GM12892 (cell line): ENCODE data around the gene RCVRN.

Experiments
- POLR2A ChIP-seq: IDR thresholded peaks from 2 replicates; pipeline ENCODE4 v1.6.1; 2011; ENCODE audit warnings: low read depth, low read length, control low read depth
- POLR2AphosphoS5 ChIP-seq: IDR thresholded peaks from 2 replicates; pipeline ENCODE4 v1.6.1; 2011; ENCODE audit warnings: low read depth, low read length, control low read depth
- TAF1 ChIP-seq: IDR thresholded peaks from 2 replicates; pipeline ENCODE4 v1.6.1; 2011; ENCODE audit warnings: low read depth, mild to moderate bottlenecking, control low read depth, low read length, borderline replicate concordance

DNA sequence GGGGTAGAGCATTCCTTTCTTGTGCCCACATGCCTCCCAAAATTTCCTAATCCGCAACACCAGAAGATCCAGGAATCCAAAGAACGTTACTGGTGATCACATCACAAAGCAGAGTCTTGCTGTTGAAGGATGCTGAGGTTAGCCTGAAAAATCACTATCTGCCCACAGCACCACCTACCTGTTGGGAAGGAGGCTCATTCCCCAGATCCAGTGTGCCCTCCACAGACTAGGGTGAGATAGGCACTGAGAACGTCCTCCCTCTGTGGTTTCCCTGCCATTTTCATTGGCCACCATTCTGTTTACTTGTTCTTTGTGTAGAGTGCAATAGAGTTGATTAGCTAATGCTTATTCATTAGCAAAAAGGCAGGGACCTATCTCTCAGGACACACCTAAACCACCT lies 30.3 kb downstream of the RCVRN start:
- no peak for TF ChIP-seq POLR2A
- no peak for TF ChIP-seq POLR2AphosphoS5
- TF ChIP-seq TAF1: no peak
